ENCODE results near the gene GOLGA1.

GRCh38 chr9:124854161-124854560 lies 86.7 kb downstream of the GOLGA1 start:
- no peak for TF ChIP-seq EP300 (IDR thresholded peaks at IDR 0.05)
- TF ChIP-seq, protein P1, sequence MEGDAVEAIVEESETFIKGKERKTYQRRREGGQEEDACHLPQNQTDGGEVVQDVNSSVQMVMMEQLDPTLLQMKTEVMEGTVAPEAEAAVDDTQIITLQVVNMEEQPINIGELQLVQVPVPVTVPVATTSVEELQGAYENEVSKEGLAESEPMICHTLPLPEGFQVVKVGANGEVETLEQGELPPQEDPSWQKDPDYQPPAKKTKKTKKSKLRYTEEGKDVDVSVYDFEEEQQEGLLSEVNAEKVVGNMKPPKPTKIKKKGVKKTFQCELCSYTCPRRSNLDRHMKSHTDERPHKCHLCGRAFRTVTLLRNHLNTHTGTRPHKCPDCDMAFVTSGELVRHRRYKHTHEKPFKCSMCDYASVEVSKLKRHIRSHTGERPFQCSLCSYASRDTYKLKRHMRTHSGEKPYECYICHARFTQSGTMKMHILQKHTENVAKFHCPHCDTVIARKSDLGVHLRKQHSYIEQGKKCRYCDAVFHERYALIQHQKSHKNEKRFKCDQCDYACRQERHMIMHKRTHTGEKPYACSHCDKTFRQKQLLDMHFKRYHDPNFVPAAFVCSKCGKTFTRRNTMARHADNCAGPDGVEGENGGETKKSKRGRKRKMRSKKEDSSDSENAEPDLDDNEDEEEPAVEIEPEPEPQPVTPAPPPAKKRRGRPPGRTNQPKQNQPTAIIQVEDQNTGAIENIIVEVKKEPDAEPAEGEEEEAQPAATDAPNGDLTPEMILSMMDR (IDR thresholded peaks at IDR 0.05), result no peak
- TF ChIP-seq POLR2A (IDR thresholded peaks at IDR 0.05), result no peak
